DOHH2 (cell line): ENCODE data around the gene CFAP52.

ENCODE experiments used
- H3F3A ChIP-seq: fragments of 200-600 bp; sonication (generic), shearing (Covaris generic); 2 replicates; pipeline ENCODE4 v1.6.0; 2016; ENCODE audit warnings: antibody characterized with exemption, mild to moderate bottlenecking; ENCODE audit not compliant: control insufficient read depth, insufficient read depth
- H3K27ac ChIP-seq: fragments of 200-600 bp; sonication (generic); 2 replicates; pipeline ENCODE4 v1.5.1; 2014; ENCODE audit warnings: low read depth, mild to moderate bottlenecking, low read length, moderate library complexity
- H3K27me3 ChIP-seq: fragments of 200-600 bp; sonication (generic); 2 replicates; pipeline ENCODE4 v1.6.1; 2014; ENCODE audit warnings: mild to moderate bottlenecking, low read length, mixed read lengths; ENCODE audit not compliant: control insufficient read depth
- H3K36me3 ChIP-seq: fragments of 200-600 bp; sonication (generic); 2 replicates; pipeline ENCODE4 v1.6.1; 2014; ENCODE audit warnings: mild to moderate bottlenecking, low read length, moderate library complexity, mixed read lengths; ENCODE audit not compliant: control insufficient read depth
- H3K4me1 ChIP-seq: fragments of 200-600 bp; sonication (generic); 2 replicates; pipeline ENCODE4 v1.6.1; 2014; ENCODE audit warnings: mild to moderate bottlenecking, low read length, mixed read lengths; ENCODE audit not compliant: control insufficient read depth
- H3K4me2 ChIP-seq: fragments of 200-600 bp; sonication (generic); 2 replicates; pipeline ENCODE4 v1.6.0; 2014; ENCODE audit warnings: mild to moderate bottlenecking, low read length, moderate library complexity
- H3K4me3 ChIP-seq: fragments of 200-600 bp; sonication (generic); 2 replicates; pipeline ENCODE4 v1.5.1; 2014; ENCODE audit warnings: mild to moderate bottlenecking, low read length, mixed read lengths
- H3K79me2 ChIP-seq: fragments of 200-600 bp; sonication (generic); 2 replicates; pipeline ENCODE4 v1.6.1; 2014; ENCODE audit warnings: mild to moderate bottlenecking, low read length, mixed read lengths; ENCODE audit not compliant: control insufficient read depth
- H3K9me2 ChIP-seq: fragments of 200-600 bp; sonication (generic); replicated peaks from 2 replicates; pipeline ENCODE4 v1.6.1; 2014; ENCODE audit warnings: mild to moderate bottlenecking, low read length, mixed read lengths; ENCODE audit not compliant: control insufficient read depth
- H3K9me3 ChIP-seq: fragments of 200-600 bp; sonication (generic); 2 replicates; pipeline ENCODE4 v1.6.1; 2014; ENCODE audit warnings: antibody characterized with exemption, low read length, mixed read lengths; ENCODE audit not compliant: control insufficient read depth, insufficient read depth
- H4K20me1 ChIP-seq: fragments of 200-600 bp; sonication (generic); 2 replicates; pipeline ENCODE4 v1.6.0; 2014; ENCODE audit warnings: low read depth, mild to moderate bottlenecking, antibody characterized with exemption, low read length, moderate library complexity; ENCODE audit not compliant: control insufficient read depth, insufficient read depth
- CTCF ChIP-seq: fragments of 200-600 bp; sonication (generic); IDR thresholded peaks from one replicate; pipeline ENCODE4 v1.5.1; 2014; ENCODE audit warnings: antibody characterized with exemption, mild to moderate bottlenecking, low read depth, low read length; ENCODE audit not compliant: poor library complexity, severe bottlenecking
- EZH2phosphoT487 ChIP-seq: fragments of 200-600 bp; sonication (generic); IDR thresholded peaks from 2 replicates; pipeline ENCODE4 v1.6.1; 2017; ENCODE audit warnings: borderline replicate concordance, mild to moderate bottlenecking, antibody characterized with exemption, low read length, moderate library complexity, mixed read lengths

CFAP52 gene

GRCh38 chr17:9576521-9577372 lies at the start of gene CFAP52:
Gene CFAP52 (plus strand): TSS chr17:9576642. CDS start chr17:9576696, 54 bp downstream.
- TF ChIP-seq EZH2phosphoT487, result no peak
- peak; percentile 60 for TF ChIP-seq CTCF

GRCh38 chr17:9527788-9528187 lies 48.7 kb upstream of the CFAP52 start:
- H3K36me3 ChIP-seq, result no peaks in the 10 kb centered on the region
- no peaks in the 10 kb centered on the region for H3K9me2 ChIP-seq
- no peaks in the 10 kb centered on the region for H3F3A ChIP-seq
- H3K4me1 ChIP-seq, result no peaks in the 10 kb centered on the region
- no peaks in the 10 kb centered on the region for H3K79me2 ChIP-seq
- no peaks in the 10 kb centered on the region for H4K20me1 ChIP-seq
- no peaks in the 10 kb centered on the region for H3K27me3 ChIP-seq
- H3K4me2 ChIP-seq, result no peak overlapping the region
- no peak overlapping the region for H3K4me3 ChIP-seq
- H3K9me3 ChIP-seq, result no peaks in the 10 kb centered on the region
- TF ChIP-seq CTCF, result no peak
- no peak for TF ChIP-seq EZH2phosphoT487
- no peak overlapping the region for H3K27ac ChIP-seq

More at GRCh38 chr17:9576521-9577372, at the start of gene CFAP52:
- Histone ChIP-seq H3K9me2 (no peaks in the 10 kb centered on the region), H3K9me3 (no peaks in the 10 kb centered on the region), H3K4me2 (peak within 1 kb of the TSS; percentile 84), H4K20me1 (no peaks in the 10 kb centered on the region), H3K4me1 (peaks cover 16% of the 10 kb centered on the region), H3K79me2 (peaks cover 14% of the 10 kb centered on the region), H3F3A (no peaks in the 10 kb centered on the region), H3K4me3 (peak within 1 kb of the TSS; percentile 81), H3K27me3 (no peaks in the 10 kb centered on the region), H3K36me3 (no peaks in the 10 kb centered on the region), H3K27ac (no peak within 1 kb of the TSS)

GRCh38 chr17:9529033-9529700 lies 47.3 kb upstream of the CFAP52 start:
- Histone ChIP-seq H4K20me1 (no peaks in the 10 kb centered on the region), H3F3A (no peaks in the 10 kb centered on the region), H3K27me3 (no peaks in the 10 kb centered on the region), H3K4me1 (no peaks in the 10 kb centered on the region), H3K27ac (no peak overlapping the region), H3K79me2 (no peaks in the 10 kb centered on the region), H3K4me3 (no peak overlapping the region), H3K9me2 (no peaks in the 10 kb centered on the region), H3K36me3 (no peaks in the 10 kb centered on the region), H3K4me2 (no peak overlapping the region), H3K9me3 (no peaks in the 10 kb centered on the region)
- TF ChIP-seq CTCF (peak; percentile 40), EZH2phosphoT487 (no peak)
